Measurements from ENCODE around the gene AFAP1. TPM values are rescaled to one million over a fixed set of nuclear protein-coding genes. Genes with fewer than 3 reads are reported as not detected.

AFAP1 gene
- total and polyA plus RNA-seq, 2 donors (not counting 1 experiment from before 2014, with no cell fraction given) = 0.03 to 0.44 TPM

GRCh38 chr4:7956934-7957656, 17.4 kb upstream of the AFAP1 start:
- Histone ChIP-seq H3K4me1 (ENCODE audit: control insufficient read depth in 2 of 2, insufficient read depth in 2 of 2, low read length in 2 of 2) (peaks cover 9% of the 10 kb centered on the region in 2 donors), H2AFZ (ENCODE audit: insufficient read depth, low read depth, low read length, poor library complexity, severe bottlenecking) (no peak overlapping the region), H3K9me3 (ENCODE audit: control extremely low read depth in 1 of 3, control insufficient read depth in 2 of 3, insufficient read depth in 1 of 3, low read length in 2 of 3) (peaks cover 0 to 9% (median 0%) of the 10 kb centered on the region in 3 donors), H3K36me3 (replicated peaks in 1 of 2; ENCODE audit: control extremely low read depth in 1 of 2, control insufficient read depth in 1 of 2, extremely low read depth in 1 of 2, insufficient read depth in 2 of 2, low read length in 1 of 2) (no peaks in the 10 kb centered on the region), H3K27ac (ENCODE audit: low read length in 2 of 2) (no peak overlapping the region), H4K20me1 (ENCODE audit: control insufficient read depth, insufficient read depth, low read length, poor library complexity, severe bottlenecking) (no peaks in the 10 kb centered on the region), H3K4me3 (ENCODE audit: control extremely low read depth in 1 of 5, extremely low read depth in 1 of 5, insufficient read depth in 1 of 5, low read depth in 2 of 5, low read length in 4 of 5) (no peak overlapping the region), H3K79me2 (ENCODE audit: control insufficient read depth, insufficient read depth, low read length) (no peaks in the 10 kb centered on the region), H3K4me2 (replicated peaks; ENCODE audit: low read depth, low read length, poor library complexity, severe bottlenecking) (no peak overlapping the region), H3K27me3 (replicated peaks in 1 of 4; ENCODE audit: control extremely low read depth in 1 of 4, control insufficient read depth in 3 of 4, insufficient read depth in 4 of 4, low read length in 3 of 4) (peaks cover 0 to 10% (median 0%) of the 10 kb centered on the region in 4 experiments), H3K9ac (ENCODE audit: low read length) (no peak overlapping the region)
- no peak overlapping the region for H3K27ac Mint-ChIP-seq
- H3K4me1 Mint-ChIP-seq = peaks cover 9% of the 10 kb centered on the region
- 57% methylated on average over 7 of the region's 11 CpGs for WGBS (ENCODE audit: insufficient coverage)
- DNase-seq = no peak
- H3K9me3 Mint-ChIP-seq (ENCODE audit: insufficient read depth) = no peaks in the 10 kb centered on the region
- peaks cover 28% of the 10 kb centered on the region for H3K27me3 Mint-ChIP-seq
- TF ChIP-seq EZH2 (IDR thresholded peaks at IDR 0.05; ENCODE audit: borderline replicate concordance, insufficient read depth, low read depth, low read length, poor library complexity, severe bottlenecking) = no peak
- TF ChIP-seq CTCF (IDR thresholded peaks at IDR 0.05) = no peak
- ChIA-PET POLR2A (no interaction called here), CTCF (no interaction called here)
- no peak for ATAC-seq (ENCODE audit: low read depth)
- intact Hi-C loops (cut with micrococcal nuclease) = no loop called here
- H3K4me3 Mint-ChIP-seq = no peak overlapping the region

- 75% methylated on average over 5 of the region's 8 CpGs for WGBS (ENCODE audit: insufficient coverage)
- no peak overlapping the region for H3K27ac Mint-ChIP-seq
These were observed 16.7 kb upstream of the AFAP1 start for GRCh38 chr4:7956270-7956808.

More at GRCh38 chr4:7956270-7956808, 16.7 kb upstream of the AFAP1 start:
- Mint-ChIP-seq H3K4me1 (peaks cover 9% of the 10 kb centered on the region), H3K4me3 (no peak overlapping the region), H3K9me3 (ENCODE audit: insufficient read depth) (no peaks in the 10 kb centered on the region), H3K27me3 (peaks cover 29% of the 10 kb centered on the region)
- no peak overlapping the region for H3K27ac ChIP-seq (ENCODE audit: low read length in 2 of 2)
- intact Hi-C loops (cut with micrococcal nuclease) = no loop called here
- no peak overlapping the region for H3K4me3 ChIP-seq (ENCODE audit: control extremely low read depth in 1 of 5, extremely low read depth in 1 of 5, insufficient read depth in 1 of 5, low read depth in 2 of 5, low read length in 4 of 5)
- peaks cover 0 to 10% (median 0%) of the 10 kb centered on the region in 4 experiments for H3K27me3 ChIP-seq (replicated peaks in 1 of 4; ENCODE audit: control extremely low read depth in 1 of 4, control insufficient read depth in 3 of 4, insufficient read depth in 4 of 4, low read length in 3 of 4)
- ATAC-seq (ENCODE audit: low read depth) (no peak), DNase-seq (no peak)
- H3K4me2 ChIP-seq (replicated peaks; ENCODE audit: low read depth, low read length, poor library complexity, severe bottlenecking) = no peak overlapping the region
- H3K9me3 ChIP-seq (ENCODE audit: control extremely low read depth in 1 of 3, control insufficient read depth in 2 of 3, insufficient read depth in 1 of 3, low read length in 2 of 3) = peaks cover 0 to 9% (median 0%) of the 10 kb centered on the region in 3 donors
- H2AFZ ChIP-seq (ENCODE audit: insufficient read depth, low read depth, low read length, poor library complexity, severe bottlenecking) = no peak overlapping the region
- POLR2A ChIA-PET = no interaction called here
- no peaks in the 10 kb centered on the region for H3K36me3 ChIP-seq (replicated peaks in 1 of 2; ENCODE audit: control extremely low read depth in 1 of 2, control insufficient read depth in 1 of 2, extremely low read depth in 1 of 2, insufficient read depth in 2 of 2, low read length in 1 of 2)
- CTCF ChIA-PET = no interaction called here
- TF ChIP-seq EZH2 (IDR thresholded peaks at IDR 0.05; ENCODE audit: borderline replicate concordance, insufficient read depth, low read depth, low read length, poor library complexity, severe bottlenecking) (no peak), CTCF (IDR thresholded peaks at IDR 0.05) (no peak)
- H3K4me1 ChIP-seq (ENCODE audit: control insufficient read depth in 2 of 2, insufficient read depth in 2 of 2, low read length in 2 of 2) = peaks cover 9% of the 10 kb centered on the region in 2 donors
- H4K20me1 ChIP-seq (ENCODE audit: control insufficient read depth, insufficient read depth, low read length, poor library complexity, severe bottlenecking) = no peaks in the 10 kb centered on the region
- no peaks in the 10 kb centered on the region for H3K79me2 ChIP-seq (ENCODE audit: control insufficient read depth, insufficient read depth, low read length)
- H3K9ac ChIP-seq (ENCODE audit: low read length) = no peak overlapping the region

Measured in B cell (primary cell).